NT2/D1 (cell line): Measurements from ENCODE around the gene ELOVL6.

Experiments used
- SUZ12 ChIP-seq: IDR thresholded peaks from 2 replicates; pipeline ENCODE4 v1.6.1; 2011; ENCODE audit not compliant: insufficient read length, insufficient read depth; ENCODE audit errors: extremely low read depth
- YY1 ChIP-seq: IDR thresholded peaks from 2 replicates; pipeline ENCODE4 v1.6.1; 2011; ENCODE audit not compliant: insufficient read length, insufficient read depth
- ZNF274 ChIP-seq: IDR thresholded peaks from 2 replicates; pipeline ENCODE4 v1.6.1; 2011; ENCODE audit warnings: mild to moderate bottlenecking, low read depth, low read length

DNA sequence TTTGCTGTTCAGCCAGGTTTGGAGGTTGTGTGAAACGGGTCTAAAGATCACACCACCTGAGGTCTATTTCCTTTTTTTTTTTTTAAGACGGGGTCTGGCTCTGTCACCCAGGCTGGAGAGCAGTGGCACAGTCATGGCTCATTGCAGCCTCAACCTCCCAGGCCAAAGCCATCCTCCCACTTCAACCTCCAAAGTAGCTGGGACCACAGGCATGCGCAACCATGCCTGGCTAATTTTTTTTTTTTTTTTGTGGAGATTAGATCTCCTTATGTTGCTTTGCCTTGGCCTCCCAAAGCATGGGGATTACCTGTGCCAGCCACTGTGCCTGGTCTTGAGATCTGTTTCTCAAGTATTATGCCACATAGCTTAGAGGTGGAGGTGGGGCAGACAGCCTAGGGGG lies 49.2 kb upstream of the ELOVL6 start:
- TF ChIP-seq SUZ12, result no peak
- TF ChIP-seq YY1, result no peak
- no peak for TF ChIP-seq ZNF274
